H1 (cell line): Measurements from ENCODE around the gene APOBEC3F. TPM values are rescaled to one million over a fixed set of nuclear protein-coding genes. Genes with fewer than 3 reads are reported as not detected.

Source experiments
- polyA plus RNA-seq, 7 experiments: library from polyadenylated mRNA; depleted of rRNA in 3 of 7; stranded (reverse) in 5 of 7; unstranded in 2 of 7; fragments of >200 nt in 5 of 7; fragments of 200-250 nt in 2 of 7; gene quantifications; 1 replicate in 5 of 7; 2 replicates in 1 of 7; 4 replicates in 1 of 7; pipeline versions ENCODE4 v1.2.1 to v1.2.3, GENCODE V29; 2011 to 2013; ENCODE audit warnings: missing spikeins in 2 of 7, mixed read lengths in 2 of 7
- small RNA-seq: library from polyadenylated mRNA; stranded (forward); fragments of <200 nt; extraction: miRNeasy Mini kit (QIAGEN cat#:217004); gene quantifications from one replicate; pipeline ENCODE3, GENCODE V24; 2013; ENCODE audit not compliant: insufficient read depth
- total RNA-seq: library from RNA; stranded (reverse); fragmentation: NEBNext Ultra II Directional; extraction: Animal tissue kit (Norgen Biotek cat#: 25700); gene quantifications from 2 replicates; pipeline ENCODE4 v1.2.1, GENCODE V29; 2021

Gene APOBEC3F
- total and polyA plus RNA-seq, 2 of the 8 experiments (the other 6 are each of a cell fraction or from before 2014, with no cell fraction given): 4.0 to 7.3 TPM

Small RNA genes lying within 50 kb of the gene (small RNA-seq; reads per million reads assigned to genes)
- not detected for gene AL022318.2

Other genes starting within 250 kb of the APOBEC3F start
- 7.8 and 8.8 TPM in 2 replicates for gene DNAL4, start 246.7 kb upstream of the APOBEC3F start, total RNA-seq
- gene DNAL4, start 246.7 kb upstream of the APOBEC3F start, polyA plus RNA-seq (2011; rRNA removed): 14.0 and 23.4 TPM in 2 replicates
- 5.8 and 6.4 TPM in 2 replicates for gene NPTXR, start 196.8 kb upstream of the APOBEC3F start, total RNA-seq
- 3.7 and 4.9 TPM in 2 replicates for gene NPTXR, start 196.8 kb upstream of the APOBEC3F start, polyA plus RNA-seq (2011; rRNA removed)
- 27.5 and 28.2 TPM in 2 replicates for gene CBX6, start 168.6 kb upstream of the APOBEC3F start, total RNA-seq
- 10.6 and 11.7 TPM in 2 replicates for gene CBX6, start 168.6 kb upstream of the APOBEC3F start, polyA plus RNA-seq (2011; rRNA removed)
- gene APOBEC3A, start 83.3 kb upstream of the APOBEC3F start, total RNA-seq: not detected in 2 replicates
- not detected in 2 replicates for gene APOBEC3A, start 83.3 kb upstream of the APOBEC3F start, polyA plus RNA-seq (2011; rRNA removed)
- 14.2 and 16.3 TPM in 2 replicates for gene APOBEC3B, start 58.5 kb upstream of the APOBEC3F start, total RNA-seq
- gene APOBEC3B, start 58.5 kb upstream of the APOBEC3F start, polyA plus RNA-seq (2011; rRNA removed): 43.3 and 74.9 TPM in 2 replicates
- 23.3 and 23.7 TPM in 2 replicates for gene APOBEC3C, start 26.6 kb upstream of the APOBEC3F start, total RNA-seq
- 20.3 and 22.8 TPM in 2 replicates for gene APOBEC3C, start 26.6 kb upstream of the APOBEC3F start, polyA plus RNA-seq (2011; rRNA removed)
- gene APOBEC3D, start 19.7 kb upstream of the APOBEC3F start, total RNA-seq: 5.5 and 7.2 TPM in 2 replicates
- gene APOBEC3D, start 19.7 kb upstream of the APOBEC3F start, polyA plus RNA-seq (2011; rRNA removed): 2.2 and 4.3 TPM in 2 replicates
- gene APOBEC3G, start 36.4 kb downstream of the APOBEC3F start, total RNA-seq: 0.94 and 2.0 TPM in 2 replicates
- 1.7 and 2.5 TPM in 2 replicates for gene APOBEC3G, start 36.4 kb downstream of the APOBEC3F start, polyA plus RNA-seq (2011; rRNA removed)
- gene APOBEC3H, start 56.4 kb downstream of the APOBEC3F start, total RNA-seq: 0.47 and 0.48 TPM in 2 replicates
- 0.52 and 0.56 TPM in 2 replicates for gene APOBEC3H, start 56.4 kb downstream of the APOBEC3F start, polyA plus RNA-seq (2011; rRNA removed)
- 8.7 TPM in 2 replicates for gene CBX7, start 111.8 kb downstream of the APOBEC3F start, total RNA-seq
- 6.9 and 12.3 TPM in 2 replicates for gene CBX7, start 111.8 kb downstream of the APOBEC3F start, polyA plus RNA-seq (2011; rRNA removed)
- gene PDGFB, start 204.1 kb downstream of the APOBEC3F start, total RNA-seq: 8.5 and 9.6 TPM in 2 replicates
- gene PDGFB, start 204.1 kb downstream of the APOBEC3F start, polyA plus RNA-seq (2011; rRNA removed): 3.9 and 5.5 TPM in 2 replicates